Neuronal stem cell (in vitro differentiated cells): ENCODE results near the gene NUMBL.

Experiments used
- DNase-seq: peaks from one replicate; pipeline ENCODE4 v3.0.0-alpha.2; 2013; ENCODE audit warnings: low spot score
- H2AFZ ChIP-seq: one replicate; pipeline ENCODE4 v1.6.1; 2013; ENCODE audit warnings: mild to moderate bottlenecking, low read length, inconsistent platforms
- H2AK5ac ChIP-seq: 2 replicates; pipeline ENCODE4 v1.6.1; 2013; ENCODE audit warnings: low read depth, mild to moderate bottlenecking, inconsistent platforms, low read length, moderate library complexity, mixed read lengths
- H2BK120ac ChIP-seq: 2 replicates; pipeline ENCODE4 v1.6.1; 2013; ENCODE audit warnings: low read depth, mild to moderate bottlenecking, inconsistent platforms, low read length, moderate library complexity, mixed read lengths
- H2BK12ac ChIP-seq: one replicate; pipeline ENCODE4 v1.6.1; 2013; ENCODE audit warnings: low read length, inconsistent platforms
- H2BK15ac ChIP-seq: 2 replicates; pipeline ENCODE4 v1.6.1; 2013; ENCODE audit warnings: mild to moderate bottlenecking, low read length, inconsistent platforms, mixed read lengths
- H2BK5ac ChIP-seq: one replicate; pipeline ENCODE4 v1.6.1; 2013; ENCODE audit warnings: inconsistent platforms, mild to moderate bottlenecking, low read length, moderate library complexity
- H3K14ac ChIP-seq: one replicate; pipeline ENCODE4 v1.6.1; 2013; ENCODE audit warnings: low read length, inconsistent platforms
- H3K18ac ChIP-seq: 2 replicates; pipeline ENCODE4 v1.6.1; 2013; ENCODE audit warnings: low read length, inconsistent platforms
- H3K23ac ChIP-seq: 2 replicates; pipeline ENCODE4 v1.6.1; 2013; ENCODE audit warnings: low read depth, mild to moderate bottlenecking, mixed read lengths, low read length, inconsistent platforms; ENCODE audit not compliant: poor library complexity
- H3K27ac ChIP-seq: replicated peaks from 3 replicates; pipeline ENCODE4 v1.5.1; 2013; ENCODE audit warnings: low read length, inconsistent platforms
- H3K27me3 ChIP-seq, 3 experiments: 2 replicates each; pipeline ENCODE4 v1.6.1; 2013; ENCODE audit warnings: low read length in 3 of 3, mild to moderate bottlenecking in 2 of 3, inconsistent platforms in 1 of 3, low read depth in 1 of 3, mixed read lengths in 1 of 3, moderate library complexity in 1 of 3; ENCODE audit not compliant: control insufficient read depth in 3 of 3, insufficient read depth in 3 of 3
- H3K36me3 ChIP-seq, 2 donors: replicated peaks in 1 of 2; 2 replicates each; pipeline ENCODE4 v1.6.1; 2013; ENCODE audit warnings: low read length in 2 of 2; ENCODE audit not compliant: control insufficient read depth in 2 of 2, insufficient read depth in 2 of 2
- H3K4ac ChIP-seq: 2 replicates; pipeline ENCODE4 v1.6.1; 2013; ENCODE audit warnings: inconsistent platforms, mild to moderate bottlenecking, low read length, moderate library complexity
- H3K4me1 ChIP-seq, 2 donors: 1 replicate in 1 of 2; 2 replicates in 1 of 2; pipeline ENCODE4 v1.6.1; 2013; ENCODE audit warnings: low read length in 2 of 2, low read depth in 1 of 2; ENCODE audit not compliant: control insufficient read depth in 2 of 2, insufficient read depth in 1 of 2
- H3K4me2 ChIP-seq: one replicate; pipeline ENCODE4 v1.6.1; 2013; ENCODE audit warnings: mild to moderate bottlenecking, low read length, inconsistent platforms; ENCODE audit not compliant: insufficient read depth, poor library complexity, severe bottlenecking
- H3K4me3 ChIP-seq, 2 donors: 2 replicates each; pipeline ENCODE4 v1.5.1; 2013; ENCODE audit warnings: low read length in 2 of 2, mild to moderate bottlenecking in 2 of 2, inconsistent platforms in 1 of 2, moderate library complexity in 1 of 2
- H3K79me1 ChIP-seq: one replicate; pipeline ENCODE4 v1.6.1; 2013; ENCODE audit warnings: low read depth, mild to moderate bottlenecking, inconsistent platforms, low read length, moderate library complexity
- H3K9ac ChIP-seq: one replicate; pipeline ENCODE4 v1.6.1; 2013; ENCODE audit warnings: mild to moderate bottlenecking, low read depth, low read length, inconsistent platforms; ENCODE audit not compliant: poor library complexity
- H3K9me3 ChIP-seq, 2 donors: replicated peaks in 1 of 2; 2 replicates each; pipeline versions ENCODE3 to v1.6.1; 2013; ENCODE audit warnings: low read length in 2 of 2, mild to moderate bottlenecking in 2 of 2, inconsistent platforms in 1 of 2, low read depth in 1 of 2, mixed read lengths in 1 of 2, moderate library complexity in 1 of 2; ENCODE audit not compliant: control insufficient read depth in 2 of 2, insufficient read depth in 1 of 2
- H4K8ac ChIP-seq: one replicate; pipeline ENCODE4 v1.6.1; 2013; ENCODE audit warnings: low read depth, mild to moderate bottlenecking, inconsistent platforms, low read length, moderate library complexity
- H4K91ac ChIP-seq: one replicate; pipeline ENCODE4 v1.6.1; 2013; ENCODE audit warnings: low read length, low read depth, mild to moderate bottlenecking, inconsistent platforms; ENCODE audit not compliant: poor library complexity
- WGBS, 2 donors: extraction: QIAGEN DNeasy Blood & Tissue Kit; methylation state at CpG; one replicate each; pipeline ENCODE4 v1.1.7; 2013; ENCODE audit warnings: missing lambda C conversion rate in 2 of 2, mixed read lengths in 1 of 2; ENCODE audit not compliant: insufficient read length in 2 of 2, insufficient replicate concordance in 1 of 2; ENCODE audit errors: extremely low coverage in 2 of 2; 5-methylcytosine and 5-hydroxymethylcytosine counted together

Gene NUMBL

DNA sequence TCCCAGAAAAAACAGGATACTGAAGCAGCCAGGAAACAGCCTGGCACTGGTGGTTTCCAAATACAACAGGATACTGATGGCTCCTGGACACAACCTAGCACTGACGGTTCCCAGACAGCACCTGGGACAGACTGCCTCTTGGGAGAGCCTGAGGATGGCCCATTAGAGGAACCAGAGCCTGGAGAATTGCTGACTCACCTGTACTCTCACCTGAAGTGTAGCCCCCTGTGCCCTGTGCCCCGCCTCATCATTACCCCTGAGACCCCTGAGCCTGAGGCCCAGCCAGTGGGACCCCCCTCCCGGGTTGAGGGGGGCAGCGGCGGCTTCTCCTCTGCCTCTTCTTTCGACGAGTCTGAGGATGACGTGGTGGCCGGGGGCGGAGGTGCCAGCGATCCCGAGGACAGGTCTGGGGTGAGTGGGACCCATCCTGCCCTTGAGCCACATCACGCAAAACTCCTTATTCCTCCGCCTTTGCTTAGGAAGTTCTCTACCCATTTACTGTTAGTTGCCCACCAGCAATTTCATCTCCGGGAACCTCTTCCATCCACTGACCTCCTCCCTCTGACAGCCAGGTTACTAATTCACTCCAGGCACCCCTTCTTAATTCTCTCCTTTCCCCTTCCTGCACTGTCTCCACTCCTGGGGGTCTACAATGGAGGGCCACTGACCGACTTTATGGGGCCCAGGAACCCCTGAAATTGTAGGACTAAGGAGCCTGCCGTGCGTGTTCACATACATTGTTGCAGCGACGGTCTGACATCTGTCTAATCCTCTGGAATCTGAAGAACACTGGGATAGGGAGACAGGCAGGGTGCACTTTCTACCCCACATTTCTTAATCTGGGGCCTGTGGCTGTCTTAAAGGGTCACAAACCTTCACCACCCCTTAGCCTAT lies 27.7 kb upstream of the NUMBL start:
- no peak for DNase-seq

DNA sequence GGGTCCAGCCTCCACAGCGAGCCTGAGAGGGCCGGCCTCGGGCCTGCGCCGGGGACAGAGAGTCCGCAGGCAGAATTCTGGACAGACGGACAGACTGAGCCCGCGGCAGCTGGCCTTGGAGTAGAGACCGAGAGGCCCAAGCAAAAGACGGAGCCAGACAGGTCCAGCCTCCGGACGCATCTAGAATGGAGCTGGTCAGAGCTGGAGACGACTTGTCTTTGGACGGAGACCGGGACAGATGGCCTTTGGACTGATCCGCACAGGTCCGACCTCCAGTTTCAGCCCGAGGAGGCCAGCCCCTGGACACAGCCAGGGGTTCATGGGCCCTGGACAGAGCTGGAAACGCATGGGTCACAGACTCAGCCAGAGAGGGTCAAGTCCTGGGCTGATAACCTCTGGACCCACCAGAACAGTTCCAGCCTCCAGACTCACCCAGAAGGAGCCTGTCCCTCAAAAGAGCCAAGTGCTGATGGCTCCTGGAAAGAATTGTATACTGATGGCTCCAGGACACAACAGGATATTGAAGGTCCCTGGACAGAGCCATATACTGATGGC lies 27.0 kb upstream of the NUMBL start:
- H3K23ac ChIP-seq, result peak overlapping the region; percentile 65
- no peak overlapping the region for H4K91ac ChIP-seq
- H2BK5ac ChIP-seq, result peak overlapping the region; percentile 43
- peaks cover 5 to 27% of the 10 kb centered on the region in 2 donors for H3K36me3 ChIP-seq
- no peaks in the 10 kb centered on the region for H3K9me3 ChIP-seq
- H2AFZ ChIP-seq, result peak overlapping the region; percentile 91
- H2BK15ac ChIP-seq, result no peak overlapping the region
- H3K4me3 ChIP-seq, result peak overlapping the region; percentile 66 to 80
- no peaks in the 10 kb centered on the region for H3K27me3 ChIP-seq
- no peak overlapping the region for H4K8ac ChIP-seq
- DNase-seq, result no peak
- peak overlapping the region; percentile 6 for H3K18ac ChIP-seq
- peak overlapping the region; percentile 59 for H2AK5ac ChIP-seq
- H3K14ac ChIP-seq, result no peak overlapping the region
- H3K9ac ChIP-seq, result peak overlapping the region; percentile 85
- H3K4me2 ChIP-seq, result peak overlapping the region; percentile 97
- H2BK120ac ChIP-seq, result peak overlapping the region; percentile 6
- WGBS, 2 donors, result no CpG with 5 or more reads among the region's 20 CpGs
- peak overlapping the region; percentile 83 for H3K27ac ChIP-seq
- peaks cover 21 to 25% of the 10 kb centered on the region in 2 donors for H3K4me1 ChIP-seq
- no peak overlapping the region for H3K4ac ChIP-seq
- no peak overlapping the region for H2BK12ac ChIP-seq
- peaks cover 20% of the 10 kb centered on the region for H3K79me1 ChIP-seq

More for the DNA sequence above, 27.7 kb upstream of the NUMBL start:
- Histone ChIP-seq H3K79me1 (peaks cover 21% of the 10 kb centered on the region), H3K14ac (no peak overlapping the region), H4K8ac (no peak overlapping the region), H3K4me3 (peak overlapping the region; percentile 66 to 80), H3K27ac (no peak overlapping the region), H3K18ac (no peak overlapping the region), H3K36me3 (peaks cover 6 to 25% of the 10 kb centered on the region in 2 donors), H3K4ac (no peak overlapping the region), H3K9me3 (no peaks in the 10 kb centered on the region), H2AK5ac (peak overlapping the region; percentile 61), H3K4me2 (peak overlapping the region; percentile 97), H2BK15ac (no peak overlapping the region), H3K4me1 (peaks cover 21 to 25% of the 10 kb centered on the region in 2 donors), H2AFZ (no peak overlapping the region), H3K9ac (peak overlapping the region; percentile 70), H2BK5ac (no peak overlapping the region), H3K23ac (no peak overlapping the region), H3K27me3 (no peaks in the 10 kb centered on the region), H2BK120ac (no peak overlapping the region), H2BK12ac (no peak overlapping the region), H4K91ac (no peak overlapping the region)
- no CpG with 5 or more reads among the region's 20 CpGs for WGBS, 2 donors

DNA sequence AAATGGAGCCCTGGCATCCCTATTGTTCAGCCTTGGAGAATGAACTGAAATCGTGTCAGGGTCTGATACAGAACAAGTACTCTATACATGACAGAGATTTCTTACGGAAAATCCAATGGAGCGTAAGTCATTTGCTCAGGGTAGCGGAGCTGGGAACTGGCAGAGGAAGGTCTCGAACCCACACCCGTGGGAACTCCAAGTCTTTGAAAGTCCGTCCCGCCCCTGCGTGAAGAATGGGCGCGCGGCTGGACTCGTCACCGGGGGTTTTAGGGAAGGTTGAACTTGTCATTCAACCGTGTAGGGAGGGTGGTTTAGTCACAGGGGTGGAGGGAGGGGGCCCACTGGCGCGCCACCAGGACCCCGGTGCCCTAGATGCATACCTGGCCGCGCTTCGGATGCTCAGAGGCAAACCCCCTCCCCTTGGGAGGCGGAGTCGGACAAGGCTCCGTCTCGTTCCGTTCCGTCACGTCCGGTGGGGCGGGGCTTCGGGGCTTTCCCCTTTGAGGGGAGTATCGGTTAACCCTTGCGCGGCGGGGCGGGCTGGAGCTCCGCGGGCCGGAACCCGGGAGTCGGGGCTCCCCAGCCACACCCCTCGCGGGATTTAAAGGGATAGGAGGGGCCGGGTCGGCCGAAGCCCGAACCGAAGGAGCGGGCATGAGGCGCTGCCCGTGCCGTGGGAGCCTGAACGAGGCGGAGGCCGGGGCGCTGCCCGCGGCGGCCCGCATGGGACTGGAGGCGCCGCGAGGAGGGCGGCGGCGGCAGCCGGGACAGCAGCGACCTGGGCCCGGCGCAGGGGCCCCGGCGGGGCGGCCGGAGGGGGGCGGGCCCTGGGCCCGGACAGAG lies 26.3 kb upstream of the NUMBL start, which contains the start of the genes COQ8B and ITPKC:
Gene COQ8B, minus strand, starts transcription at position 405 of the 843 bp plus-strand sequence. CDS start 2,254 bp downstream, outside the sequence.
Gene ITPKC, plus strand, starts transcription at position 631 of the 843 bp plus-strand sequence. Its CDS starts 24 bp downstream, at position 655.
- Histone ChIP-seq H2BK12ac (no peak within 1 kb of the TSS), H3K9me3 (no peaks in the 10 kb centered on the region), H2AFZ (peak within 1 kb of the TSS; percentile 91), H3K14ac (no peak within 1 kb of the TSS), H2AK5ac (peak within 1 kb of the TSS; percentile 59), H2BK120ac (peak within 1 kb of the TSS; percentile 6), H4K91ac (no peak within 1 kb of the TSS), H3K79me1 (peaks cover 19% of the 10 kb centered on the region), H3K18ac (peak within 1 kb of the TSS; percentile 93), H3K4me2 (peak within 1 kb of the TSS; percentile 97), H3K27ac (peak within 1 kb of the TSS; percentile 83), H3K9ac (peak within 1 kb of the TSS; percentile 85), H3K4me3 (peak within 1 kb of the TSS; percentile 66 to 88), H3K23ac (peak within 1 kb of the TSS; percentile 80), H2BK5ac (peak within 1 kb of the TSS; percentile 43), H3K4me1 (peaks cover 21 to 25% of the 10 kb centered on the region in 2 donors), H3K27me3 (no peaks in the 10 kb centered on the region), H3K4ac (no peak within 1 kb of the TSS), H3K36me3 (peaks cover 5 to 26% of the 10 kb centered on the region in 2 donors), H4K8ac (no peak within 1 kb of the TSS), H2BK15ac (no peak within 1 kb of the TSS)
- peak; percentile 98 for DNase-seq
- no CpG with 5 or more reads among the region's 76 CpGs for WGBS, 2 donors
